Measurements from ENCODE around the gene PCSK9. TPM values are rescaled to one million over a fixed set of nuclear protein-coding genes. Genes with fewer than 3 reads are reported as not detected.

Gene PCSK9
- total RNA-seq, 5 donors from 2014 or later (not counting 1 experiment from before 2014, with no cell fraction given) = 0.30 to 0.38 (median 0.35) TPM; not detected in 2

GRCh38 chr1:54997711-54997986, 41.7 kb upstream of the PCSK9 start:
- no peaks in the 10 kb centered on the region for H3K36me3 ChIP-seq (ENCODE audit: control insufficient read depth in 2 of 2, extremely low read depth in 1 of 2, insufficient read depth in 1 of 2, low read length in 1 of 2)
- H3K27me3 ChIP-seq (replicated peaks in 1 of 2; ENCODE audit: control insufficient read depth in 2 of 2, extremely low read depth in 1 of 2, insufficient read depth in 2 of 2, low read length in 1 of 2) = peaks cover 7 to 67% of the 10 kb centered on the region in 2 experiments
- Mint-ChIP-seq H3K4me3 (peak overlapping the region in 1 of 3 donors; percentile 71), H3K27me3 (peaks cover 29 to 44% of the 10 kb centered on the region in 2 donors), H3K27ac (no peak overlapping the region), H3K36me3 (no peaks in the 10 kb centered on the region), H3K9me3 (no peaks in the 10 kb centered on the region), H3K4me1 (peaks cover 24 to 26% (median 25%) of the 10 kb centered on the region in 3 donors)
- H3K4me1 ChIP-seq (ENCODE audit: control insufficient read depth in 1 of 2, extremely low read depth in 1 of 2, insufficient read depth in 2 of 2, low read length in 2 of 2) = peaks cover 0 to 27% of the 10 kb centered on the region in 2 experiments
- ChIA-PET CTCF (interaction anchor here in 1 of 2 donors (3.0 kb wide), 1 partner anchor 53 kb away, joined by 38 read pairs; no protein-coding TSS in a partner anchor), POLR2A (no interaction called here)
- no peak overlapping the region for H3K4me3 ChIP-seq (ENCODE audit: control insufficient read depth in 1 of 2, extremely low read depth in 1 of 2, low read length in 1 of 2)
- H3K27ac ChIP-seq (ENCODE audit: low read length) = no peak overlapping the region
- DNase-seq (no peak), ATAC-seq (replicated peaks in 1 of 4) (no peak)
- 52% methylated on average over 4 of the region's 6 CpGs for WGBS (ENCODE audit: insufficient coverage)
- H3K9me3 ChIP-seq = no peaks in the 10 kb centered on the region

DNA sequence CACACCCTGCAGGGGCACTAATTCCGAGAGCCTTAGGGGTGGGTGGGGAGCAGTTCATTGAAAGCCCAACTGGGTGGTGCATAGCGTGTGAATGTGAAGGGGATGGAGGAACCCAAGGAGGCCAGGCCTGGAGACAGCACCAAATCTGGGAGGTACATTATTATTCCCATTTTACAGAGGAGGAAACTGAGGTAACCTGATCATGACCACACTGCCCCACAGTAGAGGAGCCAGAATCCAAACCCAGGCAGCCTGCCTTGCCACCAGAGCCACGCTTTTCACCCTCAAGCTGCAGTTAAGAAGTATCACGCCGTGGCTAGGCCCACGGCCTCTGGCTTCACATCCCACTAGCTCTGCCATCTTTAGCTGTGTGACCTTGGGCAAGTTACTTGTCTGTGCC, 41.2 kb upstream of the PCSK9 start:
- H3K27ac ChIP-seq (ENCODE audit: low read length) = no peak overlapping the region
- no peaks in the 10 kb centered on the region for H3K36me3 ChIP-seq (ENCODE audit: control insufficient read depth in 2 of 2, extremely low read depth in 1 of 2, insufficient read depth in 1 of 2, low read length in 1 of 2)
- POLR2A ChIA-PET = no interaction called here
- Mint-ChIP-seq H3K27me3 (peaks cover 29 to 44% of the 10 kb centered on the region in 2 donors), H3K4me1 (peaks cover 24 to 26% (median 25%) of the 10 kb centered on the region in 3 donors), H3K27ac (no peak overlapping the region), H3K36me3 (no peaks in the 10 kb centered on the region), H3K9me3 (no peaks in the 10 kb centered on the region), H3K4me3 (no peak overlapping the region)
- CTCF ChIA-PET = interaction anchor here in 1 of 2 donors (1.0 kb wide), 1 partner anchor 53 kb away, joined by 3 read pairs; no protein-coding TSS in a partner anchor
- peaks cover 0 to 27% of the 10 kb centered on the region in 2 experiments for H3K4me1 ChIP-seq (ENCODE audit: control insufficient read depth in 1 of 2, extremely low read depth in 1 of 2, insufficient read depth in 2 of 2, low read length in 2 of 2)
- H3K4me3 ChIP-seq (ENCODE audit: control insufficient read depth in 1 of 2, extremely low read depth in 1 of 2, low read length in 1 of 2) = no peak overlapping the region
- 62% methylated on average over 2 of the region's 6 CpGs for WGBS (ENCODE audit: insufficient coverage)
- no peak for ATAC-seq (replicated peaks in 1 of 4)
- peaks cover 7 to 67% of the 10 kb centered on the region in 2 experiments for H3K27me3 ChIP-seq (replicated peaks in 1 of 2; ENCODE audit: control insufficient read depth in 2 of 2, extremely low read depth in 1 of 2, insufficient read depth in 2 of 2, low read length in 1 of 2)
- no peaks in the 10 kb centered on the region for H3K9me3 ChIP-seq
- DNase-seq = no peak

DNA sequence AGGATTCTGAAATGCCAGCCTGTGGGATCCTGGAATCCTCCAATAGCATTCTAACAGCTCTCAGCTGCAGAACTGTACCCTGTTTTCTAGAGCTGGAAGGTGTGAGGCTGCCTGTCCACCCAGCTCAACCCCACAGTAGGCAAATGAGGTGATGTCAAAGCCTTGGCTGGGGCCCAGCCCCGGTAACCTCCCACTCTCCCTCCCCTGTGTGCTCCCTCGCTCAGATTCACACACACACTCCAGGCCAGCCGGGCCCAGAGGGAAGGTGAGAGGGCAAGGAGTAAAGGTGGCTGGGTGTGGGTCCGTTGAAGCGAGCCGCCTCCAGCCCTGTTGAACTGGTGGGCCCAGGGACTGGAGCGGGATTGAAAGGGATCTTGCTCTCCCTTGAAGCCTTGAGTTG, 40.7 kb upstream of the PCSK9 start, which contains the start of gene BSND:
TSS of gene BSND (plus strand) at position 257 of the 400 bp plus-strand sequence. CDS start 254 bp downstream, outside the sequence.
- Mint-ChIP-seq H3K36me3 (no peaks in the 10 kb centered on the region), H3K9me3 (no peaks in the 10 kb centered on the region), H3K4me3 (no peak within 1 kb of the TSS), H3K4me1 (peaks cover 24 to 26% (median 25%) of the 10 kb centered on the region in 3 donors), H3K27me3 (peaks cover 29 to 44% of the 10 kb centered on the region in 2 donors), H3K27ac (no peak within 1 kb of the TSS)
- H3K36me3 ChIP-seq (ENCODE audit: control insufficient read depth in 2 of 2, extremely low read depth in 1 of 2, insufficient read depth in 1 of 2, low read length in 1 of 2) = no peaks in the 10 kb centered on the region
- H3K9me3 ChIP-seq = no peaks in the 10 kb centered on the region
- H3K27me3 ChIP-seq (replicated peaks in 1 of 2; ENCODE audit: control insufficient read depth in 2 of 2, extremely low read depth in 1 of 2, insufficient read depth in 2 of 2, low read length in 1 of 2) = peaks cover 7 to 67% of the 10 kb centered on the region in 2 experiments
- no peak within 1 kb of the TSS for H3K4me3 ChIP-seq (ENCODE audit: control insufficient read depth in 1 of 2, extremely low read depth in 1 of 2, low read length in 1 of 2)
- 95% methylated on average over 4 of the region's 7 CpGs for WGBS (ENCODE audit: insufficient coverage)
- POLR2A ChIA-PET = no interaction called here
- ATAC-seq (replicated peaks in 1 of 4) (no peak), DNase-seq (no peak)
- CTCF ChIA-PET = interaction anchor here in 1 of 2 donors (1.0 kb wide), 1 partner anchor 54 kb away, joined by 3 read pairs; no protein-coding TSS in a partner anchor
- no peak within 1 kb of the TSS for H3K27ac ChIP-seq (ENCODE audit: low read length)
- H3K4me1 ChIP-seq (ENCODE audit: control insufficient read depth in 1 of 2, extremely low read depth in 1 of 2, insufficient read depth in 2 of 2, low read length in 2 of 2) = peaks cover 0 to 27% of the 10 kb centered on the region in 2 experiments

DNA sequence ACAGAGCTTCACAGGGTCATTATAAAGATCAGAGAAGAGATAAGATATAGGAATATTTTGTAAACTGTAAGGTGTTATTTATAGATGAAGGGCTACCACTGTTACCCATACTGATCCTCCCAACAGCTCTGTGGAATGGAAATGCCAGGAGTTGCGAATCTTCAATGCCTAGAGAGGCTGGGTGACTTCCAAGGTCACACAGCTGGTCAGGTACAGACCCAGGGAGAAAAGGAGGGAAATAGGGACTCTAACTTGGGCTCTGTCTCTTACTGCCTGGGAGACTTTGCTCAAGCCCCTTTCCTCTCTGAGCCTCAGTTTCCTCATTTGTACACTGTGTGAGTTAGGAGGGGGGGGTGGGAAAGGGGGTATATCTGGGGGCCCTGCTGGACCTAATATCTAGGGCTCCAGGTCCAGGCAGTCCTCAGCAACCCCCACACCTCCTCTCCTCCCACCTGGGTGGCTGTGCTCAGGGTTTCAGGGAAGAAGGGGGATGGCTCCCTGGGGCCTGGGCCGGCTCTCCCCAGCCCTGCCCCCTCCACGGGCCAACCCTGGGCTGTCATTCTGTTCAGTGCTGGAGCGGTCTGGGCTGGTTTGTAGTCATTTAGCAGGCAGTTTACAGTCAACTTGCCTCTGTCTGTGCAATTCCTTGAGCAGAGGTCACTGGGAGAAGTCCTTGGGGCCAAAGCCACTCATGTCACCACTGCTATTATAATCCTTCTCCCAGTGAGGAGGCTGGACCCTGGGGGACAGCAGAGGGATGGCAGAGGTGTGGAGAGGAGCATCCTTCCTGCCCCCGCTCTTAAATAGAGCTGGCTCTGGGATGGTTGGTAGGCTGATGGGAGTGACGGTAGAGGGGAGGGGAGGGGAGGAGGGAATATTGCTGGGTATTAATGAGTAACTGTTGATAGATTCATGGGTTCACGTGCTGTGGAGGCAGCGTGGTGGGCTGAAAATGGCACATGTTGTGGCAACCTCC, 39.0 kb upstream of the PCSK9 start:
- H3K9me3 ChIP-seq = no peaks in the 10 kb centered on the region
- peaks cover 19 to 20% (median 19%) of the 10 kb centered on the region in 3 donors for H3K4me1 Mint-ChIP-seq
- DNase-seq (no peak), ATAC-seq (replicated peaks in 1 of 4) (no peak)
- H3K27ac Mint-ChIP-seq = no peak overlapping the region
- H3K27me3 ChIP-seq (replicated peaks in 1 of 2; ENCODE audit: control insufficient read depth in 2 of 2, extremely low read depth in 1 of 2, insufficient read depth in 2 of 2, low read length in 1 of 2) = peaks cover 7 to 62% of the 10 kb centered on the region in 2 experiments
- no peak overlapping the region for H3K4me3 Mint-ChIP-seq
- H3K4me1 ChIP-seq (ENCODE audit: control insufficient read depth in 1 of 2, extremely low read depth in 1 of 2, insufficient read depth in 2 of 2, low read length in 2 of 2) = peaks cover 0 to 22% of the 10 kb centered on the region in 2 experiments
- WGBS (ENCODE audit: insufficient coverage) = 100% methylated on average over 1 of the region's 8 CpGs
- H3K27ac ChIP-seq (ENCODE audit: low read length) = no peak overlapping the region
- no peaks in the 10 kb centered on the region for H3K36me3 ChIP-seq (ENCODE audit: control insufficient read depth in 2 of 2, extremely low read depth in 1 of 2, insufficient read depth in 1 of 2, low read length in 1 of 2)
- peaks cover 24 to 38% of the 10 kb centered on the region in 2 donors for H3K27me3 Mint-ChIP-seq
- no peak overlapping the region for H3K4me3 ChIP-seq (ENCODE audit: control insufficient read depth in 1 of 2, extremely low read depth in 1 of 2, low read length in 1 of 2)
- CTCF ChIA-PET = no interaction called here
- POLR2A ChIA-PET = no interaction called here
- H3K36me3 Mint-ChIP-seq = no peaks in the 10 kb centered on the region
- no peaks in the 10 kb centered on the region for H3K9me3 Mint-ChIP-seq

DNA sequence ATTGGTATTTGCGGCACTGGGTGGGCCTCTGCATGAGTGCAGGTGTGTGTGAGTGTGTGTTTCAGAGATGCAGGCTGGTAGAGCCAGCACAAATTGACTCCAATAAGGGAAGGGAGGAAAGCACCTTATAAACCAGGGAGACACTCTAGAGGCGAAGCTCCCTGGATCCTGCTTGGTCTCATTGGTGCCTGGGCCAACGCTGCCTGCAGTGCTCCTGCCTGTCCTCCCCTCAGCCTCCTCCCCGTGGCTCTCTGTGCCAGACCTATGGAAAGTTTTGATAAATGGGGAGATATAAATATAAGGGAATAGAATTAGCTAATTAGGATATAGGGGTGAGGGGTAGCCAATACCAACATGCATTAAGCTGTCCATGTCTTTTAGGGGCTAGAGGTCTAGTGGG, 38.0 kb upstream of the PCSK9 start:
- WGBS (ENCODE audit: insufficient coverage) = 76% methylated on average over 2 of the region's 4 CpGs
- H3K4me3 ChIP-seq (ENCODE audit: control insufficient read depth in 1 of 2, extremely low read depth in 1 of 2, low read length in 1 of 2) = no peak overlapping the region
- peaks cover 16 to 29% of the 10 kb centered on the region in 2 donors for H3K27me3 Mint-ChIP-seq
- POLR2A ChIA-PET = no interaction called here
- CTCF ChIA-PET = interaction anchor here in 1 of 2 donors (1.5 kb wide), 1 partner anchor 56 kb away, joined by 4 read pairs; no protein-coding TSS in a partner anchor
- H3K27me3 ChIP-seq (replicated peaks in 1 of 2; ENCODE audit: control insufficient read depth in 2 of 2, extremely low read depth in 1 of 2, insufficient read depth in 2 of 2, low read length in 1 of 2) = peaks cover 7 to 53% of the 10 kb centered on the region in 2 experiments
- no peaks in the 10 kb centered on the region for H3K36me3 ChIP-seq (ENCODE audit: control insufficient read depth in 2 of 2, extremely low read depth in 1 of 2, insufficient read depth in 1 of 2, low read length in 1 of 2)
- no peaks in the 10 kb centered on the region for H3K36me3 Mint-ChIP-seq
- no peaks in the 10 kb centered on the region for H3K9me3 ChIP-seq
- H3K27ac ChIP-seq (ENCODE audit: low read length) = no peak overlapping the region
- peaks cover 0 to 13% of the 10 kb centered on the region in 2 experiments for H3K4me1 ChIP-seq (ENCODE audit: control insufficient read depth in 1 of 2, extremely low read depth in 1 of 2, insufficient read depth in 2 of 2, low read length in 2 of 2)
- no peak for DNase-seq
- no peak overlapping the region for H3K27ac Mint-ChIP-seq
- H3K4me1 Mint-ChIP-seq = peaks cover 10 to 11% (median 10%) of the 10 kb centered on the region in 3 donors
- no peak overlapping the region for H3K4me3 Mint-ChIP-seq
- no peaks in the 10 kb centered on the region for H3K9me3 Mint-ChIP-seq
- no peak for ATAC-seq (replicated peaks in 1 of 4)

GRCh38 chr1:55002686-55003085, 36.7 kb upstream of the PCSK9 start:
- Histone ChIP-seq H3K36me3 (ENCODE audit: control insufficient read depth in 2 of 2, extremely low read depth in 1 of 2, insufficient read depth in 1 of 2, low read length in 1 of 2) (no peaks in the 10 kb centered on the region), H3K9me3 (no peaks in the 10 kb centered on the region), H3K27me3 (replicated peaks in 1 of 2; ENCODE audit: control insufficient read depth in 2 of 2, extremely low read depth in 1 of 2, insufficient read depth in 2 of 2, low read length in 1 of 2) (peaks cover 7 to 39% of the 10 kb centered on the region in 2 experiments), H3K4me3 (ENCODE audit: control insufficient read depth in 1 of 2, extremely low read depth in 1 of 2, low read length in 1 of 2) (no peak overlapping the region), H3K27ac (ENCODE audit: low read length) (no peak overlapping the region), H3K4me1 (ENCODE audit: control insufficient read depth in 1 of 2, extremely low read depth in 1 of 2, insufficient read depth in 2 of 2, low read length in 2 of 2) (no peaks in the 10 kb centered on the region)
- no peaks in the 10 kb centered on the region for H3K36me3 Mint-ChIP-seq
- no CpG with 5 or more reads among the region's 2 CpGs for WGBS (ENCODE audit: insufficient coverage)
- no peak overlapping the region for H3K27ac Mint-ChIP-seq
- H3K4me3 Mint-ChIP-seq = no peak overlapping the region
- no peak for DNase-seq
- no peaks in the 10 kb centered on the region for H3K9me3 Mint-ChIP-seq
- no peaks in the 10 kb centered on the region for H3K4me1 Mint-ChIP-seq
- POLR2A ChIA-PET = no interaction called here
- H3K27me3 Mint-ChIP-seq = peaks cover 7 to 16% of the 10 kb centered on the region in 2 donors
- no peak for ATAC-seq (replicated peaks in 1 of 4)
- CTCF ChIA-PET = interaction anchor here (1.0 to 1.5 kb wide), 2 partner anchors 58 kb away, joined by 4 read pairs; no protein-coding TSS in a partner anchor
